Measurements from ENCODE around the gene ZNF587B.
A peak's percentile ranks its signal among the peaks of the same experiment; 100 is the strongest.

- TF ChIP-seq CTCF (IDR thresholded peaks at IDR 0.05 in 2 of 3, conservative IDR thresholded peaks at IDR 0.05 in 1 of 3; ENCODE audit: borderline replicate concordance in 1 of 3, insufficient read depth in 1 of 3, low read depth in 2 of 3, low read length in 2 of 3) (0 out of 6 replicates have a peak, but pooled peaks of 1 of the 3 experiments have one; percentile 10), ELF1 (IDR thresholded peaks at IDR 0.05; ENCODE audit: borderline replicate concordance, low read depth) (peak; percentile 79), EZH2phosphoT487 (IDR thresholded peaks at IDR 0.05; ENCODE audit: borderline replicate concordance) (no peak), POLR2A (IDR thresholded peaks at IDR 0.05; ENCODE audit: borderline replicate concordance, extremely low read depth, insufficient read depth, insufficient read length) (no peak), EZH2 (IDR thresholded peaks at IDR 0.05) (no peak)
Observed at GRCh38 chr19:57819475-57820148, 10.5 kb upstream of the ZNF587B start.
